ENCODE data around the gene KRTAP12-2.
"Not testable (repeated sequence)": the region's sequence is repeated elsewhere in the genome, so short reads cannot be mapped to it uniquely, and the experiment has no call there.

KRTAP12-2 gene

GRCh38 chr21:44702111-44702972 is 35.6 kb upstream of the KRTAP12-2 start:
- DNase-seq: no peak

- no peak for DNase-seq
Measured at GRCh38 chr21:44701541-44701940, 34.8 kb upstream of the KRTAP12-2 start.

- DNase-seq: no peak
Measured at GRCh38 chr21:44701023-44701400, 34.3 kb upstream of the KRTAP12-2 start.

GRCh38 chr21:44700101-44701022 is 33.6 kb upstream of the KRTAP12-2 start:
- DNase-seq: no peak

GRCh38 chr21:44699502-44700001 is 32.8 kb upstream of the KRTAP12-2 start:
- no peak for DNase-seq

- DNase-seq: no peak
Measured at GRCh38 chr21:44697811-44698734, 31.3 kb upstream of the KRTAP12-2 start.

GRCh38 chr21:44697172-44697810 is 30.6 kb upstream of the KRTAP12-2 start, which contains the start of gene KRTAP10-12:
TSS of gene KRTAP10-12 (plus strand) at chr21:44697172. CDS start at chr21:44697202, 30 bp downstream.
- not testable (repeated sequence) for DNase-seq

- no peak for DNase-seq
Measured at GRCh38 chr21:44696572-44696971, 29.8 kb upstream of the KRTAP12-2 start.

- DNase-seq: no peak
Measured at GRCh38 chr21:44695641-44696040, 28.9 kb upstream of the KRTAP12-2 start.

- DNase-seq: no peak
Measured at GRCh38 chr21:44695184-44695583, 28.5 kb upstream of the KRTAP12-2 start.

- no peak for DNase-seq
Measured at GRCh38 chr21:44694776-44695175, 28.0 kb upstream of the KRTAP12-2 start.

GRCh38 chr21:44692798-44693512 is 26.2 kb upstream of the KRTAP12-2 start:
- DNase-seq: no peak

- no peak for DNase-seq
Measured at GRCh38 chr21:44691686-44692085, 25.0 kb upstream of the KRTAP12-2 start.

- DNase-seq: not testable (repeated sequence)
Measured at GRCh38 chr21:44689740-44690139, 23.0 kb upstream of the KRTAP12-2 start.

GRCh38 chr21:44687671-44688070 is 20.9 kb upstream of the KRTAP12-2 start:
- no peak for DNase-seq

- DNase-seq: no peak
Measured at GRCh38 chr21:44686843-44687561, 20.3 kb upstream of the KRTAP12-2 start.

- no peak for DNase-seq
Measured at GRCh38 chr21:44686000-44686781, 19.5 kb upstream of the KRTAP12-2 start.

GRCh38 chr21:44685050-44685449 is 18.3 kb upstream of the KRTAP12-2 start:
- not testable (repeated sequence) for DNase-seq

GRCh38 chr21:44684483-44684882 is 17.8 kb upstream of the KRTAP12-2 start:
- DNase-seq: no peak
